Mammary epithelial cell (primary cell): ENCODE measurements around the gene PLK5.
A peak's percentile ranks its signal among the peaks of the same experiment; 100 is the strongest.

Source experiments
- EZH2 ChIP-seq: IDR thresholded peaks from 2 replicates; pipeline ENCODE4 v1.6.1; 2012; ENCODE audit warnings: low read length, inconsistent platforms, borderline replicate concordance
- TF ChIP-seq, protein P1 (sequence below), 2 donors: IDR thresholded peaks in 1 of 2; conservative IDR thresholded peaks in 1 of 2; 2 replicates each; pipeline ENCODE4 v1.5.1; 2011 to 2012; ENCODE audit warnings: inconsistent platforms in 2 of 2, low read length in 2 of 2, mild to moderate bottlenecking in 2 of 2, control low read depth in 1 of 2, low read depth in 1 of 2; ENCODE audit not compliant: insufficient read depth in 1 of 2; ENCODE audit errors: extremely low read depth in 1 of 2

DNA sequence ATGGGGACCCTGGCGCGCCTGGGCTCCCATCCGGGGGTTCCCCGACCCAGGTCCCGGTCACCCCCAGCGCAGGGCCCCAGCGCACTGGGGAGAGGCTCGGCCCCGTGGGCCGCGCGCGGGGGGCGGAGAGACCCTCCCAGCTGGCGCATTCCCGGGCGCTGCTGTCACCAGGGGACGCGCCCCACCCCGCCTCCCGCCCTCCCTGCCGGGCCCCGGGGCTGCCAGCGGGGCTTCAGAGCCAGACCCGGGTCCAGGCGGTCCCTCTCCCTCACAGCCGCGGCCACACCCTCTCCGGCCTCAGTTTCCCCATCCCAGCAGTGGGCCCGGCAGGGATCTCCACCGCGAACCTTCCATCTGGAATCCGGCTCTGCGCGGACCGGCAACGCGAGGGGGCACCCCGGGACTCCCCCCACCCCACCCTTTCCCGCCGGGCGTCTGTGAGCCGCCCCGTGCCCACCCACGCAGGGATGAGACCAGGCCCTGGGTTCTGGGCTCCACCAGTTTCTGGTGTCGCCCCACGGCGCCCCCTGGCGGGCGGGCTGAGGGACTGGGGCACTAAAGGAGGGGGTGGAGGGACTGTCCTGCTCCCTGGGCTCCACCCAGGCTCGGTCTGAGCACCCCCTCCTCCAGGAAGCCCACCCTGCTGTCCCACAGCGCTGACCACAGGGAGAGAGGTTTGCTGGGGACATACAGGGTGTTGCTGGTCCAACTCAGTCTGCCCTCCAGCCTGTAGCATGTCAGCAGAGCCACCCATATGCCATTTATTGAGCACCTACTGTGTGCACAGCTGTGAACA, 10.2 kb upstream of the PLK5 start:
- TF ChIP-seq, protein P1, sequence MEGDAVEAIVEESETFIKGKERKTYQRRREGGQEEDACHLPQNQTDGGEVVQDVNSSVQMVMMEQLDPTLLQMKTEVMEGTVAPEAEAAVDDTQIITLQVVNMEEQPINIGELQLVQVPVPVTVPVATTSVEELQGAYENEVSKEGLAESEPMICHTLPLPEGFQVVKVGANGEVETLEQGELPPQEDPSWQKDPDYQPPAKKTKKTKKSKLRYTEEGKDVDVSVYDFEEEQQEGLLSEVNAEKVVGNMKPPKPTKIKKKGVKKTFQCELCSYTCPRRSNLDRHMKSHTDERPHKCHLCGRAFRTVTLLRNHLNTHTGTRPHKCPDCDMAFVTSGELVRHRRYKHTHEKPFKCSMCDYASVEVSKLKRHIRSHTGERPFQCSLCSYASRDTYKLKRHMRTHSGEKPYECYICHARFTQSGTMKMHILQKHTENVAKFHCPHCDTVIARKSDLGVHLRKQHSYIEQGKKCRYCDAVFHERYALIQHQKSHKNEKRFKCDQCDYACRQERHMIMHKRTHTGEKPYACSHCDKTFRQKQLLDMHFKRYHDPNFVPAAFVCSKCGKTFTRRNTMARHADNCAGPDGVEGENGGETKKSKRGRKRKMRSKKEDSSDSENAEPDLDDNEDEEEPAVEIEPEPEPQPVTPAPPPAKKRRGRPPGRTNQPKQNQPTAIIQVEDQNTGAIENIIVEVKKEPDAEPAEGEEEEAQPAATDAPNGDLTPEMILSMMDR (conservative IDR thresholded peaks at IDR 0.05 in 1 of 2, IDR thresholded peaks at IDR 0.05 in 1 of 2; ENCODE audit: extremely low read depth in 1 of 2, insufficient read depth in 1 of 2, low read depth in 1 of 2, low read length in 2 of 2): peak; percentile 56 to 92
- no peak for TF ChIP-seq EZH2
